Calu3 (cell line): ENCODE results near the gene ATP10B. TPM values are rescaled to one million over a fixed set of nuclear protein-coding genes. Genes with fewer than 3 reads are reported as not detected.

Experiments
- BruUV-seq: library from RNA; stranded (reverse); fragments of 400-500 nt; replicated peaks from 2 replicates; lab custom pipeline; 2021; lab: Mats Ljungman, UMichigan
- CTCF ChIA-PET: fragments of 300-600 bp; sonication (Branson Sonifier 250); formaldehyde crosslinking; loops from one replicate; lab custom pipeline; 2022; ENCODE audit warnings: antibody characterized with exemption; lab: Charles Lee
- DNase-seq: peaks from one replicate; pipeline ENCODE4 v3.0.0; 2022
- H3K27ac Mint-ChIP-seq: one replicate; pipeline ENCODE4 v1.8.0; 2022; ENCODE audit warnings: mixed read lengths; ENCODE audit not compliant: unreplicated experiment
- H3K27me3 Mint-ChIP-seq: one replicate; pipeline ENCODE4 v1.8.0; 2022; ENCODE audit warnings: mixed read lengths; ENCODE audit not compliant: unreplicated experiment
- H3K36me3 Mint-ChIP-seq: one replicate; pipeline ENCODE4 v1.8.0; 2022; ENCODE audit warnings: mild to moderate bottlenecking, moderate library complexity, mixed read lengths; ENCODE audit not compliant: insufficient read depth, unreplicated experiment
- H3K4me1 Mint-ChIP-seq: one replicate; pipeline ENCODE4 v1.8.0; 2022; ENCODE audit warnings: mild to moderate bottlenecking, low read depth, mixed read lengths; ENCODE audit not compliant: unreplicated experiment
- H3K4me3 Mint-ChIP-seq: one replicate; pipeline ENCODE4 v1.8.0; 2022; ENCODE audit warnings: mild to moderate bottlenecking, low read depth, moderate library complexity, mixed read lengths; ENCODE audit not compliant: unreplicated experiment
- H3K9me3 Mint-ChIP-seq: one replicate; pipeline ENCODE4 v1.8.0; 2022; ENCODE audit warnings: low read depth, mixed read lengths; ENCODE audit not compliant: unreplicated experiment
- CTCF ChIP-seq: fragments of 200-600 bp; IDR thresholded peaks from one replicate; pipeline ENCODE4 v1.8.0; 2022; ENCODE audit warnings: antibody characterized with exemption; ENCODE audit not compliant: unreplicated experiment
- intact Hi-C: fragments of 100-400 bp; cut with micrococcal nuclease; formaldehyde crosslinking; loops from one replicate; pipeline ENCODE4 v1.10.0; 2022; ENCODE audit not compliant: unreplicated experiment
- total RNA-seq: library from RNA; stranded (reverse); gene quantifications from 2 replicates; pipeline ENCODE4 v1.2.3, GENCODE V29; 2022

ATP10B gene
- total RNA-seq, 1 experiment from 2014 or later, result 1.4 TPM

GRCh38 chr5:160660132-160660531 is 191.9 kb downstream of the ATP10B start:
- no peaks in the 10 kb centered on the region for H3K9me3 Mint-ChIP-seq
- peaks cover 13% of the 10 kb centered on the region for H3K4me1 Mint-ChIP-seq
- no peaks in the 10 kb centered on the region for H3K27me3 Mint-ChIP-seq
- no peaks in the 10 kb centered on the region for H3K36me3 Mint-ChIP-seq
- H3K4me3 Mint-ChIP-seq, result no peak overlapping the region
- intact Hi-C loops, result no loop called here
- DNase-seq, result no peak
- CTCF ChIA-PET, result no interaction called here
- no TSS peak for BruUV-seq
- H3K27ac Mint-ChIP-seq, result no peak overlapping the region
- TF ChIP-seq CTCF, result no peak

GRCh38 chr5:160657622-160658458 is 194.2 kb downstream of the ATP10B start:
- no peak for DNase-seq
- BruUV-seq, result no TSS peak
- no peak for TF ChIP-seq CTCF
- Mint-ChIP-seq H3K27me3 (no peaks in the 10 kb centered on the region), H3K36me3 (no peaks in the 10 kb centered on the region), H3K4me3 (no peak overlapping the region), H3K4me1 (peaks cover 13% of the 10 kb centered on the region), H3K9me3 (no peaks in the 10 kb centered on the region), H3K27ac (no peak overlapping the region)
- intact Hi-C loops, result loop anchor here (10.0 kb wide), 1 partner anchor 133 kb away; no protein-coding TSS in a partner anchor
- CTCF ChIA-PET, result no interaction called here

- H3K4me1 Mint-ChIP-seq, result peaks cover 16% of the 10 kb centered on the region
- no peak for TF ChIP-seq CTCF
- CTCF ChIA-PET, result no interaction called here
Measured at GRCh38 chr5:160657068-160657507, 194.9 kb downstream of the ATP10B start.

GRCh38 chr5:160655717-160656116 is 196.3 kb downstream of the ATP10B start:
- no peak for DNase-seq
- Mint-ChIP-seq H3K36me3 (no peaks in the 10 kb centered on the region), H3K4me3 (no peak overlapping the region), H3K4me1 (peaks cover 28% of the 10 kb centered on the region), H3K27ac (peak overlapping the region; percentile 28), H3K9me3 (no peaks in the 10 kb centered on the region), H3K27me3 (no peaks in the 10 kb centered on the region)
- no TSS peak for BruUV-seq
- CTCF ChIA-PET, result no interaction called here
- no peak for TF ChIP-seq CTCF
- intact Hi-C loops, result loop anchor here (10.0 kb wide), 1 partner anchor 131 kb away; no protein-coding TSS in a partner anchor

More at GRCh38 chr5:160657068-160657507, 194.9 kb downstream of the ATP10B start:
- H3K27ac Mint-ChIP-seq, result no peak overlapping the region
- no TSS peak for BruUV-seq
- H3K27me3 Mint-ChIP-seq, result no peaks in the 10 kb centered on the region
- intact Hi-C loops, result loop anchor here (10.0 kb wide), 1 partner anchor 132 kb away; no protein-coding TSS in a partner anchor
- H3K9me3 Mint-ChIP-seq, result no peaks in the 10 kb centered on the region
- no peaks in the 10 kb centered on the region for H3K36me3 Mint-ChIP-seq
- no peak overlapping the region for H3K4me3 Mint-ChIP-seq
- no peak for DNase-seq
